ENCODE data around the gene LAGE3.

Gene LAGE3

GRCh38 chrX:154458116-154458953 lies 20.7 kb downstream of the LAGE3 start, which contains the start of gene PLXNA3:
Gene PLXNA3, plus strand, starts transcription at chrX:154458281. Its CDS starts 1,903 bp downstream, at chrX:154460184.
- peak; percentile 53 for DNase-seq (ENCODE audit: low read depth)

- peak; percentile 55 for DNase-seq (ENCODE audit: low read depth)
These were observed 21.5 kb downstream of the LAGE3 start for GRCh38 chrX:154457491-154458115.

GRCh38 chrX:154452823-154453222 lies 26.3 kb downstream of the LAGE3 start:
- no peak for DNase-seq (ENCODE audit: low read depth)

GRCh38 chrX:154450312-154450711 lies 28.8 kb downstream of the LAGE3 start:
- DNase-seq (ENCODE audit: low read depth) = no peak

GRCh38 chrX:154449618-154450017 lies 29.5 kb downstream of the LAGE3 start:
- no peak for DNase-seq (ENCODE audit: low read depth)

- DNase-seq (ENCODE audit: low read depth) = no peak
These were observed 30.6 kb downstream of the LAGE3 start for GRCh38 chrX:154448484-154448883.

GRCh38 chrX:154446430-154446829 lies 32.7 kb downstream of the LAGE3 start:
- DNase-seq (ENCODE audit: low read depth) = no peak

GRCh38 chrX:154445776-154446175 lies 33.3 kb downstream of the LAGE3 start:
- DNase-seq (ENCODE audit: low read depth) = no peak

- no peak for DNase-seq (ENCODE audit: low read depth)
These were observed 34.3 kb downstream of the LAGE3 start for GRCh38 chrX:154444755-154445246.

GRCh38 chrX:154443992-154444754 lies 34.9 kb downstream of the LAGE3 start, which contains the start of gene FAM50A:
Gene FAM50A, plus strand, starts transcription at chrX:154444141. Its CDS starts 95 bp downstream, at chrX:154444236.
- peak; percentile 61 for DNase-seq (ENCODE audit: low read depth)

- DNase-seq (ENCODE audit: low read depth) = no peak
These were observed 35.6 kb downstream of the LAGE3 start for GRCh38 chrX:154443479-154443910.

GRCh38 chrX:154441984-154442707 lies 36.9 kb downstream of the LAGE3 start:
- no peak for DNase-seq (ENCODE audit: low read depth)

- DNase-seq (ENCODE audit: low read depth) = no peak
These were observed 37.5 kb downstream of the LAGE3 start for GRCh38 chrX:154441564-154441963.

GRCh38 chrX:154440623-154441357 lies 38.3 kb downstream of the LAGE3 start:
- no peak for DNase-seq (ENCODE audit: low read depth)

GRCh38 chrX:154439841-154440240 lies 39.2 kb downstream of the LAGE3 start:
- DNase-seq (ENCODE audit: low read depth) = no peak

GRCh38 chrX:154437971-154438893 lies 40.8 kb downstream of the LAGE3 start:
- DNase-seq (ENCODE audit: low read depth) = no peak

- DNase-seq (ENCODE audit: low read depth) = peak; percentile 46
These were observed 41.9 kb downstream of the LAGE3 start, which contains the start of gene GDI1 for GRCh38 chrX:154436983-154437752. Gene GDI1, plus strand, starts transcription at chrX:154437154. Its CDS starts 101 bp downstream, at chrX:154437255.

GRCh38 chrX:154436374-154436982 lies 42.6 kb downstream of the LAGE3 start:
- peak; percentile 56 for DNase-seq (ENCODE audit: low read depth)
